Bladder microvascular endothelial cell (primary cell): Measurements from ENCODE around the gene PDE6H. TPM values are rescaled to one million over a fixed set of nuclear protein-coding genes. Genes with fewer than 3 reads are reported as not detected.

Experiments used
- total RNA-seq: library from RNA; depleted of rRNA; stranded (reverse); fragments of >200 nt; gene quantifications from 2 replicates; pipeline ENCODE4 v1.2.3, GENCODE V29; 2014

The PDE6H gene
- not detected in 2 replicates for total RNA-seq

DNA sequence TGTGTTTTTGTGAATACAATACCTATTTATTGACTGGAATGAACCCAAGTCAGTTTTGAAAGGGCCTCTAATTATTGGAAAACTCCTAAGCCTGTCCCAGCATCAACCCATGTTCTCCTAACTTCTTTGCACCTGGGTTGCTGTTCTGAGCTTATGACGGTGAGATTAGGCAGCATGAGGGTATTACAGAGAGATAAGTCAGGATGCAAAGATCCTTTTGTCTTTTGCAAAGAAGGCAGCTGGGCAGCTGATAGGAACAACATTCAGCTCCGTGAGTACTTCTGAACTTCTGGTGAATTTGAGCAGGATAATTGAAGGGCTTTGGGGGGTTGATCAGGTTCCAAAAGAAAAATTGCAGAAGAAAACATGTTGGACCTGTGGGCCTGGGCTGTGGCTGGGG lies at the start of gene PDE6H:
Gene PDE6H, plus strand, starts transcription at position 227 of the 400 bp plus-strand sequence. CDS start 4,971 bp downstream, outside the sequence.

GRCh38 chr12:14938301-14938700 lies 34.5 kb upstream of the PDE6H start, which contains the start of gene ERP27:
TSS of gene ERP27 (minus strand) at chr12:14938537. CDS start at chr12:14938508, 29 bp downstream.

DNA sequence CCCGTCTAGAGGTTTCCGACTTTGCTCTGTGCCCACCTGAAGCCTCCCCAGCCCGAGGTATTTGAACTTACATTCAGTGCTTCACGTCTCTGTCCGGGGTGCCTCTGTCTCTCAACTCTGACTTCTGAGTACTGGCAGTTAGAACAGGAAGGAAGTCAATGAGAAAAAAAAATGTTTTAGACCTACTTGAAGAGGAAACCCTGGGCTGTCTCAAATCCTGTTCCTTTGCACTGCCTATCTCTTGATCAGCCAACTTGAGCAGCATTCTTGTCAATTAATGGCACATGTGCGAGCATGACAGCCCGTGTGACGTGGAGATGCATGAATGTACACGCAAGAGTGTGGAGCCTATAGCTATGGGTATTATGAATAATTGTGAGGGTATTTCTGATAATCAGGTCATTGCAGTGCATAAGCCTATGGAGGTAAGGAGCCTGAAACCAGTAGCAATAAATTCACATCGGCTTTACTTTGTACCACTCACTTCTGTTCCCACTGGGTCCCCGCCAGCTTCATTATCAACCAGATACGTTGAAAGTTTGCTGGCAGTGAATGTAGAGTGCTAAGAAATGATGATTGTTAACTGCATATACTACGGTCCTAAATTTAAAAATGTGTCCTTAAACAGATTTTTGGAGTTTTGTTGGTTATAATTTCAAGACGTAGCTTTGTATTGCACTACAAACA lies 11.2 kb upstream of the PDE6H start, which contains the start of gene ARHGDIB:
Gene ARHGDIB, minus strand, starts transcription at position 136 of the 687 bp plus-strand sequence. CDS start 10,889 bp downstream, outside the sequence.

Other genes with a start within 250 kb of the PDE6H start
- gene WBP11, start 169.6 kb upstream of the PDE6H start, total RNA-seq, result 10.0 and 22.7 TPM in 2 replicates
- 1.1 and 1.3 TPM in 2 replicates for gene C12orf60, start 169.4 kb upstream of the PDE6H start, total RNA-seq
- under 0.01 and 1.1 TPM in 2 replicates for gene SMCO3, start 158.9 kb upstream of the PDE6H start, total RNA-seq
- 2.1 and 75.3 TPM in 2 replicates for gene ART4, start 129.5 kb upstream of the PDE6H start, total RNA-seq
- 35.1 and 54.2 TPM in 2 replicates for gene MGP, start 87.2 kb upstream of the PDE6H start, total RNA-seq
- gene ERP27, start 34.5 kb upstream of the PDE6H start, total RNA-seq, result under 0.01 and 0.06 TPM in 2 replicates
- gene ARHGDIB, start 11.4 kb upstream of the PDE6H start, total RNA-seq, result 86.2 and 244 TPM in 2 replicates
- under 0.01 TPM in 1 of 2 replicates, not detected in the other for gene RERG, start 248.4 kb downstream of the PDE6H start, total RNA-seq